NCI-H128 (cell line): ENCODE results near the gene SEC14L3.

Experiments
- DNase-seq: peaks from one replicate; lab custom pipeline; 2025; ENCODE audit not compliant: unreplicated experiment; lab: John Stamatoyannopoulos, UW

SEC14L3 gene

DNA sequence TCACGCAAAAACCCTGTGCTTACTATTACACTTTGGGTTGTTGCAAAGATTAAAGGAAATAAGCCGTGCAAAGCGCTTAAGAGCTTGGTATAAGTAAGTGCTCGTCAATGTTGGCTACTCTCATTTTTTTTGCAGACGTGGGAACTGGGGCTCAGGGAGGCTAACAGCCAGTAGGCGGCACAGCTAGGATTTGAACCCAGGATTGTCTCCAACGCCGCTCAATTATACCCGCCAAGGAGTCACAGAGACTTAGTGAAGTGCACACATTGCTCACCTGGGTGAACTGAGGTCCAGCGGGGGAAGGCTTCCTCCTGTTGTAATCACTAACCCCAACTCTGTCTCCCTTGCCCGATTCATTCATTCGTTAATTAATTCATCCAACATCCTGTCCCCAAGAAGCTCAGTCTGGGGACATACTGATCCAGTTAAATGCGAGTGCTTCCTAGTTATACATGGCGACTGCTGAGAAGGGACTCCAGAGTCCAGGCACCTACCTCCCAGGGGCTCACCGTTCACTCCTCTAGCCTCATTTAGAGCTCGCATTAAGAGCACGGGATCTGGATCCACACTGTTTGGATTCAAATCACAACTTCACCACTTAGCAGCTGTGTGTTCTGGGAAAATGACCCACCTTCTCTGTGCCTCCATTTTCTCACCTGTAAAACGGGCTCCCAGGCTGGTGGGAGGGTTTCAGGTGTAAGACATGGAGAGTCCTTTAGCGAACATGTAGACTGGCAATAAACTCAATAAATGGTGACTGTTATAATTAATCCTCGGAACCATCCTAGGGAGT lies 47.1 kb downstream of the SEC14L3 start:
- DNase-seq = no peak

DNA sequence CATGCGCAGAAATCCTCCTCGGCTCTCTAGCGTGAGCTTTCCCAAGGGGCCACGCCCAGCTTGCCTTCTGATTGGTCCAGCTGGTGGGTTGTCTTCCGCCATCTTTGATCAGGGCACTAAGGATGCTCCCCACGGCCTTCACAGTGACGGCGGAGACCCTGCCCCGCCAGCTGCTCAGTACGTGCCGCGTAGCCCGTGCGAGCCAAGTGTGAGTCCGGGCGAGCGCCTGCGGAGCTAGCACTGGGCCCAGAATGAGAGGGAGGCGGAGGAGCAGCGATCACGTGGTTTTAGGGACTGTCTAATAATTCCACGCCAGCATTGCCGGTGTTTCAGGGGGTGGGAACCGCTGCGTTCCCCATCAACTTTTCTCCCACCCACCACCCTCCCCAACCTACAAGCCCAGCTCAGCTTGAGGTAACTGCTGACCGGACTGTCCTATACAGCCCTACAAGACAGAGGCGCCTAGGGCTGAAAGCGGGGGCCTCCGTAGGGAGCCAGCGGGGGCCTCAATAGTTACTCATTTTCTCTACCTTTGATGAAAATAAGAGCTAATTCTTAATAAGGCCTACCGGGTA lies 47.8 kb downstream of the SEC14L3 start:
- peak; percentile 96 for DNase-seq

DNA sequence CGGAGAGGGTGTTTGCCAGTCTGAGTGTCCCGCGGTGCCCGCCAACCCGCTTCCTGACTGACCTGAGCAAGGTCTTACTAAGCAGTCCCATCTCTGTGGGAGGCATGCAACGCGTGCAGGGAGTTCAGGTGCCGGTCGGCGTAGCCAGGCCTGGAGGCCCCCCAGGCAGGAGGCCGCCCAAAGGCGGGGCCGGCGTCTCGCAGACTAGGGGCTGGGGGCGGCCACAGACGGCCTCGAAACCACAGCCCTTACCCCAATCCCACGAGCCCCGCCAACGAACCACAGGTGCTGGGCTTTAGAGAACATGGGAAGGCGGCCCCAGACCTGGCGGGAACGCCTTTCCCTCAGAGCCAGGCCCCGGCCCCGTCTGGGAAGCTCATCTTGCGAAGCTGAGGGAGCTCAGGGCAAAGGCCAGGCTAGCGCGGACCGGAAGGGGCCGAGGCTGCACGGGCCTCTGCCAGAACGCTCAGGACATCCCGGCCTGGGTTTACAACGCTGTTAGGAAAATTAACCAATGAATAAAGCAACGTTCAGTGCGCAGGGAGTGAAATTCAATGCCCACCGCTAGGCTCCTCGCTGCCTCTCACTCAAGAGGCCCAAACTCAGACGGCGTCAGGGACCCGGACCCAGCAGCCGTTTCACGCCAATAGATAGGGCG lies 48.4 kb downstream of the SEC14L3 start:
- DNase-seq = no peak

DNA sequence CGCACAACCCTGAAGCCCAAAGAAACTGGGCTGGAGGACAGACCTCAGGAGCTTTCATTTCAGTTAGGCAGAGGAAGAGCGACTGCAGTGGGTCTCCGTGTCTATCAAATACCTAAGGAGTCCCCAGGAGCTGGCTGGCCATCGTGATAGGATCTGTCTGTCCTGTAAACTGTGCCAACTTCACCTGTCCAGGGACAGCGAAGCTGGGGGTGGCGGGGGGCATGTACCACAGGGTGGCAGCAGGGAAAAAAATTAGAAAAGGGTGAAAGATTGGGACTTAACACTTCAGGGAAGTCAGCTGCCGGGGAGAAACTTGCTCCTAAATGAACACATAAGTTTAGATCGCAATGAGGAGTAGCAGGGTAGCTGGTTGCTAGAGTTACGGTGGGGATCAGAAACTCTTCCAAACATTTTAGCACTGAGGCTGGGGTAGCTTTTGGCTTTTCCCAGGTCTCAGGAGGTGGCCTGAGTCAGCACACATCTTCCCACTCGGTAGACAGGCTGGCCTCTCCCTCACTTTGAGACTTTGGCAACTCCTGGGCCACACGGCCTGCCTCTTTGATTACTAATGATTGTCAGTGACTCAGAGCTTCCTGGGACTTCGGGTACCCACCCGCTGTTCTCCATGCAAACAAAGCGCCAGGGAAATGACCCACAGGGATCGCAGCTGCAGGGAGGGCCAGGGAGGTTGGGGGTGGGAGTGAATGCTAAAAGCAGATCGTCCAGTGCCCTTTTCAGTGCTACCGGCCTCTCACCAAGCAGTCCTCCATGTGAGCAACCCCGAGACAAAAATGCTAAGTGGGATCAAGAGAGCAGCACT lies 49.1 kb downstream of the SEC14L3 start:
- DNase-seq = no peak

DNA sequence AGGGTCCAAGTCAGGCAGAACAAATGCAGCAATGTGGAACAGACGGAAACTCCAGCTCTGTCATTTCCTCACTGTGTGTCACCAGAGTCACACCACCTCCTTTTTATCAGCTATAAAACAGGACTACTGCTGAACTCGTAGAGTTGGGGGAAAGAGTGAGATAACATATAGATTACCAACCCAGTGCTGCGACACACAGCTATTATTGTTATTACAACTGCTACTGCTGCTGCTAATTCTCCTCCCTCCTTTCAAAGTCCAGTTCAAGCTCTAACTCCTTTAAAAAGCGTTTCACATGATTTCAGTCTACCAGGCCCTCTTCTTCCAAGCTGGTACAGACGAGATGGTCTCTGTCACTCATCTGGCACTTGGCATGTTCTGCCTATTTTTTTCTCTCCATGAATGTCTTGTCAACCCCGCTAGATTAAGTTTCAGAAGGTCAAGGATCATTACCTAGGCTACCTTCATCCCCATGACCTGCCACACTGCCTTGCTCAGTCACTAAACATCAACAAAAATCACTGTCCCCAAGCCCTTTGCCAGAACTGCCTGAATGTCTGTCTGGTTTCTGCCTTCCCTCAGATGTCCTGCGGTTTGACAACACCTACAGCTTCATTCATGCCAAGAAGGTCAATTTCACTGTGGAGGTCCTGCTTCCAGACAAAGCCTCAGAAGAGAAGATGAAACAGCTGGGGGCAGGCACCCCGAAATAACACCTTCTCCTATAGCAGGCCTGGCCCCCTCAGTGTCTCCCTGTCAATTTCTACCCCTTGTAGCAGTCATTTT lies 49.9 kb downstream of the SEC14L3 start:
- no peak for DNase-seq

DNA sequence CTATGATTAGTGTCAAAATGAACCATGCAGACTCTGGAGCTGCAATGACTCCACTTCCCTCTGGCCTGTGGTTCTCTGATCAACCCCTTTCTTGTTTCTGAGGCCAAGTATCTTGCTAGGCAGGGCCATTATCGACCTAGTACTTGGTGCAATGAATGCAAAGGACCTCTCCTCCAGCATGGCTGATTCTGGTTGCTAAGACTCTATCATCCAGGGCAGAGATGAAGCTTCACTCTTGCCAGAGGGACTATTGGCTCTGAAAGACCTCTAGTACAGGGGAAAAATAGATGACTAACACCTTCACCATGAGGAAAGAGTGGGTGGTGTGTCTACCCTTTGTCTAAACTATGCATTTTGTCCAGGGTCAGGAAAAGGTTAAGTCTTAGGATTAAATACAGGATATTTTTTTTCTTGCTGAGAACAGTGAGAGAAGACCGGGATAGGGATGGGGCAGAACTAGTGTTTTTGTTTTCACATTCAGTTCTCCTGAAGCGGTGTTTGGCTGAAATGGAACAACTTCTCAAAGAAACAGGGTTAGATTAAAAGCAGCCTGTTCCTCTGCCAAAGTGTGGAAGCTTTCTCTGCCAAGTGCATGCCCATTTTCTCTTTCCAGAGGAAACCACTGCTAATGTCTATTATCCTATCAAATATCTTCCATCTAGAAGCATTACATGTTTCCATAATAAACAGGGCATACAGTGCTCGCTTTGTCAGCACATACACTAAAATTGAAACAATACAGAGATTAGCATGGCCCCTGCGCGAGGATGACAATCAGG lies 51.3 kb downstream of the SEC14L3 start:
- DNase-seq = no peak

DNA sequence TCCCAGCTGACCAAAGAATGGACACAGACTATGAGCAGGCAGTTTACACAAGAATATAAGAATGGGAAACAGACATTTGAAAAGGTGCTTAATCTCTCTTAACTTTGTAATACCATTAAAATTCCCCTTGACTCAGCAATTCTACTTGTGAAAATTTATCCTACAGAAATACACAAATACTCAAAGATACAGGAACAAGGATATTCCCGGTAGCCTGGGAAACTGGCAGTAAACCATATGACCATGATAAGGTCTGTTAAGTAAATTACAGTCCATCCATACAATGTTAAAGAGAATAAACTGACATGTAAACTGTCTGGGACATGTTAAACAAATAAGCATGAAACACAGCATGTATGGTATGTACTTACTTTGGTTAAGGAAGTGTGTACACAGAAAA lies 55.0 kb downstream of the SEC14L3 start:
- DNase-seq = no peak

DNA sequence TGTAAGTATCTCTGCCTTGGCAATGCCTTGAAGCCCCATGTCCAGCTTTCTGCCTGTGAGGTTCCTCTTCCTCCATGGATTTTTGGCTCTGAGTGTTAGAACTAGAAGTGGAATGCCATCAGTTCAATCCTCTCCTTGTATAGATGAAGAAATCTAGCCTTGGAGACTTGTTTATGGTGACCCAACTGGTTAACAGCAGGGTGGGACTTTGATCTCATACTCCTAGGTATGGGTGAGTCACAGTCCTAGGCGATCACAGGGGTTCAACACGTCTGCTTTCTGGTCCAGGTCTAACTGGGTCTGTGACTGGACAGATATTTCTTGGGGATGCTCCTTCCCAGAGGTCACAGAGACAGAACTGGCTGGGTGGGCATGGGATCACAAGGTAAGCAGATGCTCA lies 55.4 kb downstream of the SEC14L3 start:
- DNase-seq = no peak

DNA sequence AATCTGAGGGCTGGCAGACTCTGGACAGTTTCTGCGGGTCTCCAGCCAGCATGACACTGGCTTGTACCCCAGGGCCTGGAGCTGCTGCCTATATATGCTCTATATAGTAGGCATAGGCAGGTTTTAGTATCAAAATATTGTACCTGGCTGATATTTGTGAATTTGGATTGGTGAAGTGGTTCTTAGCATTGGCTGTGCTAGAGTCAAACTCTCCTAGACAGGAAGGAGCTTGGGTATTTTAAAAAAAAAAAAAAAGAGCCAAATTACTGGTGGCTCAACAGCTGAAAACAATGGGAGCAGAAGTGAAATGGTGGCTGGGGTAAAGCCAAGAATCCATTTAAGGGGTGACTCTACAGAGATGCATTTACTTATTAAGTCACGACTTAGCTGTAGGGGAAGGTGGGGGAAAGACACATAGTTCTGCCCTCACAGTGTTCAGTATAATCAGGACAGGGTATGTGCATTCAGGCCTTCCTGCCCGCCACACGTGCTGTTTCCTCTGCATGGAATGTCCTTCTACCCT lies 57.2 kb downstream of the SEC14L3 start:
- no peak for DNase-seq

DNA sequence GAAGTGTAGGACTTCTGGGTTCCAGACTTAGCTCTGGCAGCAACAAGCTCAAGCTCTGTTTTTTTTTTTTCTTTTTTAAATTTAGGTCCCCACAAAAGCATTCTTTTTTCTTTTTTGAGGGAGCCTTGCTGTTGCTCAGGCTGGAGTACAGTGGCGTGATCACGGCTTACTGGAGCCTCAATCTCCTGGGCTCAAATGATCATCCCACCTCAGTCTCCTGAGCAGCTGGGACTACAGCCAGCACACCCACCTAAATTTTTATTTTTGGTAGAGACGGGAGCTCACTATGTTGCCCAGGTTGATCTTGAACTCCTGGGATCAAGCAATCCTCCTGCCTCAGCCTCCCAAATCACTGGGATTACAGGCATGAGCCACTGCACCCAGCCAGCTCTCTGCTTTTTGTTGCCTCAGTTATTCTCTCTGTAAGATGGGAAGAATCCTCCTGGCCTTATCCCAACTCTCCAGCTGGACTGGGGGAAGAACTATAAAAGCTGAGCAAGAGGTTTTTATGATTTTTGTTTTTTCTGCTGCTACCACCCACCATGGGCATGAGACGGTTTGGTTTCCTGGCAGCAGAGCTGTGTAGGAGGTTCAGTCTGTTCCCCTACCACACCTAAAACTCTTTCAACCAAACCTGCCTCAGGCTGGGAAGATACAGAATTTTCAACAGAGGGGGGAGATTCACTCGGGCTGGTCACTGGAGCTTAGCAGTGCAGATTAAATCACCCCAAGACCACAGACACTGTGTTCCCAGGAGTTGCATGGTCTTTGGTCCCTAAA lies 57.9 kb downstream of the SEC14L3 start:
- no peak for DNase-seq

DNA sequence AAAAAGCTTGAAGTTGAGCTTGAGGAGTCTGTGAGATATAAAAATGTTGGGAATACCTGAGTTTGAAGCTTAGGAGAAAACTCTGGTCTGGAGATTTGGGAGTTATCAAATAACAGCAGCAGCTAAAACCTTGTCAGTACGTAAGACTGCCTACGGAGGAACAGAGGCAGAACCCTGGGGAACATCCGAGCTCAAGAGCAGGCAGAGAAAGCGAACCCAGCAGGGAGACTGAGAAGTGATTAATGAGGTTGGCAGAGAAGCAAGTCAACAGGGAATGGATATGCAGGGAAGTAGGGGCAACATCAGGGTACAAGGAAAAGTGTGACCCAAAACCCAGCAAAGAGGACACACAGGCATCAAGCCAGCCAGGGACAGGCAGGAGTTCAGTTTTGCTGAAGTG lies 58.8 kb downstream of the SEC14L3 start:
- no peak for DNase-seq

DNA sequence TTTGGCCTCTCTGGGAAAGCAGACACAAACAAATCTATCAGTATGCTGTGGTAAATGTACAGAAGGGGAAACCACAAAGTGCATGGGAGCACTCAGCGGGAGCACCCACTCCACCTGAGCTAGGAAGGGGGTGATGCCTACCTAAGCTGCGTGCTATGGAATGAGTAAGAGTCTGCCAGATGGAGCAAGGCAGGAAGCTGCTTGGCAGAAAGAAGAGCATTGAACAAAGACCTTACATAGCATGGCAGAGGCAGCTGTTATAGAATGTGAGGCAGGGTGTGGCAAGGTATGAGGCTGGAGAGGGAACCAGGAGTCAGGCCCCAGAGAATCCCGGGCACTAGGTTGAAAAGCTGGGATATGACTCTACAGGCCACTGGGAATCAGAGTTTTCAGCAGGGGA lies 60.0 kb downstream of the SEC14L3 start:
- no peak for DNase-seq
